IPS-18a (cell line): ENCODE data around the gene ZFR.
"Not testable (repeated sequence)": the region's sequence is repeated elsewhere in the genome, so short reads cannot be mapped to it uniquely, and the experiment has no call there.

Source experiments
- H3K27ac ChIP-seq: one replicate; pipeline ENCODE4 v1.5.1; 2013; ENCODE audit warnings: low read length
- H3K27me3 ChIP-seq: one replicate; pipeline ENCODE4 v1.6.1; 2013; ENCODE audit warnings: mild to moderate bottlenecking, low read length; ENCODE audit not compliant: control insufficient read depth, insufficient read depth
- H3K36me3 ChIP-seq: one replicate; pipeline ENCODE4 v1.6.1; 2013; ENCODE audit warnings: low read depth, low read length; ENCODE audit not compliant: control insufficient read depth
- H3K4me1 ChIP-seq: one replicate; pipeline ENCODE4 v1.6.1; 2013; ENCODE audit warnings: low read depth, low read length; ENCODE audit not compliant: control insufficient read depth
- H3K4me3 ChIP-seq: one replicate; pipeline ENCODE4 v1.5.1; 2013; ENCODE audit warnings: low read length
- H3K9ac ChIP-seq: one replicate; pipeline ENCODE4 v1.6.1; 2013; ENCODE audit warnings: mild to moderate bottlenecking, low read length, moderate library complexity
- H3K9me3 ChIP-seq: one replicate; pipeline ENCODE4 v1.6.1; 2013; ENCODE audit warnings: low read depth, low read length; ENCODE audit not compliant: control insufficient read depth

The ZFR gene

DNA sequence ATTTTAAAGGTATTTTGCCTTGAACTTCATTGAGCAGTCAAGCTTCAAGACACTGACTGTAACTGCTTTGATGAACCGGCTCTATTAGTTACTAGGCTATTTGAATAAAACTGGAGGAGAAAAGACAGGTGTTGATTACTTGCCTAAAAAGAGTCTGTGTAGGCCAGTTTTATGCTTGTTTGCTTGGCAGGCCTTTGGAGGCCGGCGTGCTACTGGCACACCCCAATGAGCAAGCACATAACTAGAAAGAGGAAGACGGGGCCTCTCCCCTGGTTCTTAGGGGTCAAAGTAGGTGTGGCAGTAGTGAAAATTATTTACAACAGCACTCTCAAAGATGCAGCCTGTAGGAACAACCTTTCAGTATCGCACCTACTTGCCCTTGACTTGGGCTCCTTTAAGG is 2.1 kb upstream of the ZFR start:
- Histone ChIP-seq H3K9me3 (no peaks in the 10 kb centered on the region), H3K4me3 (no peak overlapping the region), H3K4me1 (peaks cover 14% of the 10 kb centered on the region), H3K27ac (no peak overlapping the region), H3K27me3 (peaks cover 18% of the 10 kb centered on the region), H3K36me3 (no peaks in the 10 kb centered on the region), H3K9ac (no peak overlapping the region)

DNA sequence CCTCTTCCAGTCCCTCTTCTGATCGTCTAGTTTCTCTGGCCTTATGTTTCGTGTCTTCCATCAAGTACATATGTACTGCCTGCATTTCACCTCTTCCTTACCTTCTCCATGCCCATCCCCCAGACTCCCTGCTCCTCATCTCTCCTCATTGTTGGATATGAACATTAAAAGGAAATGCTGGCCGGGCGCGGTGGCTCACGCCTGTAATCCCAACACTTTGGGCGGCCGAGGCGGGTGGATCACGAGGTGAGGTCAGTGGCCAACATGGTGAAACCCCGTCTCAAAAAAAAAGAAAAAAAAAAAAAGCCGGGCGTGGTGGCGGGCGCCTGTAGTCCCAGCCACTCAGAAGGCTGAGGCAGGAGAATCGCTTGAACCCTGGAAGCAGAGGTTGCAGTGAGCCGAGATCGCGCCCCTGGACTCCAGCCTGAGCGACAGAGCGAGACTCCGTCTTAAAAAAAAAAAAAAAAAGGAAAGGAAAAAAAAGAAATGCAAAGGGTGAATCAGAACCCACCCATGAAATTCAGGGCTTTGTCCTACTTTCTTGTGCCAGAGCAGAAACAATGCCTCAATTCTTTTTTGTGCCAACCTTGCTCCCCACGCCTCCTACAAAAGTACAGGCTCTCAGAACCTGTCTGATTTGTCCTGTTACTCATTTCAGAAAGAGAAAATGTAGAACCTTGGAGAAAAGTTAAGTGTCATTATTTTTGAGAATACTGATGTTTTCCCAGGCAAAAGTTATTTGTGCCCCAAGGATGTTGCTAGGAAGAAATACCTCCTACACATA is 1.5 kb upstream of the ZFR start:
- Histone ChIP-seq H3K4me3 (peak overlapping the region; percentile 94), H3K27me3 (peaks cover 18% of the 10 kb centered on the region), H3K9ac (no peak overlapping the region)

DNA sequence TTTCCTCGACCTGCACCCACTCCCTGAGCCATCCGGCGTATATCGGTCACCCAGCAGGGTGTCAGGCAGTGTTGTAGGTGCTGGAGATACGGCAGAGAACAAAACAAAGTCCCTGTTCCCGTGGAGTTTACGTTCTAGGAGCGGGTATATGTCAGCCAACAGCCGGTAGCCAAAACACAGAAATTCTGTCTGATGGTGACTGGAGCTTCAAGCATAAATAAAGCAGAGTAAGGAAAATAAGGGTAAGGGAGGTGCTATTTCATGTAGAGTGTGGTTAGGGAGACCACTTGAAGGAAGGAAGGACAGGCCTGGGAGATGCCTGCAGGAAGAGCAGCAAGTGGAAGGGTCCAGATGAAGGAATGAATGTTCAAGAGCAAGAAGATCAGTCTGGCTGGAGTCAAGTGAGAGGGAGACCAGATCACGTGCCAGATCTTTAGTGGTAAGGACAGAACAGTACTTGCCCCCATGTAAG is 783 bp upstream of the ZFR start:
- no peaks in the 10 kb centered on the region for H3K9me3 ChIP-seq
- peaks cover 16% of the 10 kb centered on the region for H3K4me1 ChIP-seq
- H3K9ac ChIP-seq = peak overlapping the region; percentile 81
- no peaks in the 10 kb centered on the region for H3K36me3 ChIP-seq
- H3K4me3 ChIP-seq = peak overlapping the region; percentile 94
- H3K27me3 ChIP-seq = peaks cover 18% of the 10 kb centered on the region
- H3K27ac ChIP-seq = no peak overlapping the region

More for the DNA sequence above, 1.5 kb upstream of the ZFR start:
- Histone ChIP-seq H3K4me1 (peaks cover 16% of the 10 kb centered on the region), H3K9me3 (no peaks in the 10 kb centered on the region), H3K27ac (no peak overlapping the region), H3K36me3 (no peaks in the 10 kb centered on the region)

DNA sequence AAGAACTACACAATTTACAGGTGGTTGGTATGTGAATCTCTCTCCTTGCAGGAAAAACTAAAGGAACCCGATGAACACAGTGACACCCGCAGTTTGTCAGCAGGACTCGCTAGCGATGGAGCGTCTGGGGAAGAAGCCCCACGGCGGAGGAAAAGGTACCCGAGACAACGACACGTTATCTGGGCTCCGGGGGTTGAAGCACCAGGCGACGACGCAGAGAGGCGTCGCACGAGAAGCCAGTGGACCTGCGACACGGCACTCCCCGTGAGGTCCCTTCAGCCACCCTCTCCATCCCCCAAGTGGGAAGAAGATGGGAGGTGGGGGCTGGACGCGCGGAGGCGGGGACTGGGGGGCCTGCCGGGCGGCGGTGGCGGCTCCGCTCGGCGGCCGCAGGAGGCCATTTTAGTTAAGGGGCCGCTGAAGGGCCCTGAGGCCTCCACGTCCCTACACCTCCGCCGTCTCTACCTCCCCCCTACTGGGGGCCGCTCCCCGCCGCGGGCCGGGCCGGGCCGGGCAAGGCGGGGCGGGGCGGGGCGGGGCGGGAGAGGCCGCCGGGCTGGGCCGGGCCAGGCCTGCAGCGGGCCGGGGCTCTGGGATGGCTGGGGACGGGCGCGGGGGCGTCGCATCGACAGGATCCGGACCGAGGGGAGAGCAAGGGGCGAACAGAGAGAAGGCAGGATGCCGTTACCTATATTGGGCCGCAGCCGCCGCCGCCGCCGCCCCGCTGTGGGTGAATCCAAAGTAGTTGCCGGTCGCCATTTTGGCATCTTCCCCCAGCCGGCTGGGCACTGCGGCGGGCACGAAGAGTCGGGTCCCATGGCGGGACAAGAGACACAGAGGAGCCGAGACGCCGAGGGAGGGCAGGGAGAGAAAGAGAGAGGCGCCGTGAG is 754 bp downstream of the ZFR start:
- peak overlapping the region; percentile 94 for H3K4me3 ChIP-seq
- no peak overlapping the region for H3K27ac ChIP-seq
- no peaks in the 10 kb centered on the region for H3K36me3 ChIP-seq
- H3K27me3 ChIP-seq = peaks cover 18% of the 10 kb centered on the region
- H3K9ac ChIP-seq = peak overlapping the region; percentile 81
- H3K9me3 ChIP-seq = no peaks in the 10 kb centered on the region
- H3K4me1 ChIP-seq = peaks cover 23% of the 10 kb centered on the region

DNA sequence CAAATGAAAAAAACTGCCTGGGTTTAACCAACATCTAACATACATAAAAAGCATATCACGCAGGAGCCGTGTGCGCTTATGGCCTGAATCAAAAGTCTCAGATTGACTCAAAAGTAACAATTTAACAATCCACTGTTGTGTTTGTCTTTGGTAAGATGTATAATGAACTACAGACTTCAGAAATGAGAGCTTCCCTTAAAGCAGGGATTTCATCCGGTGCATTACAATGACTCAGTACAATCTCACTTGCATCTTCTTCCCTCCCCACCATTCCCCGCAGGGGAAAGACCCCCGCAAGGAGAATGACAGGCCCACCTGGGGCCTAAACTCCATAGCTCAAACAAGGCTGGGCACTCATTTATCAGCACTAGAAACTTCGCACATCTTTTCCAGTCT is 1.4 kb downstream of the ZFR start:
- peaks cover 18% of the 10 kb centered on the region for H3K27me3 ChIP-seq
- no peaks in the 10 kb centered on the region for H3K9me3 ChIP-seq
- peak overlapping the region; percentile 82 for H3K4me3 ChIP-seq
- H3K36me3 ChIP-seq = no peaks in the 10 kb centered on the region
- no peak overlapping the region for H3K27ac ChIP-seq
- peak overlapping the region; percentile 14 for H3K9ac ChIP-seq
- peaks cover 23% of the 10 kb centered on the region for H3K4me1 ChIP-seq

DNA sequence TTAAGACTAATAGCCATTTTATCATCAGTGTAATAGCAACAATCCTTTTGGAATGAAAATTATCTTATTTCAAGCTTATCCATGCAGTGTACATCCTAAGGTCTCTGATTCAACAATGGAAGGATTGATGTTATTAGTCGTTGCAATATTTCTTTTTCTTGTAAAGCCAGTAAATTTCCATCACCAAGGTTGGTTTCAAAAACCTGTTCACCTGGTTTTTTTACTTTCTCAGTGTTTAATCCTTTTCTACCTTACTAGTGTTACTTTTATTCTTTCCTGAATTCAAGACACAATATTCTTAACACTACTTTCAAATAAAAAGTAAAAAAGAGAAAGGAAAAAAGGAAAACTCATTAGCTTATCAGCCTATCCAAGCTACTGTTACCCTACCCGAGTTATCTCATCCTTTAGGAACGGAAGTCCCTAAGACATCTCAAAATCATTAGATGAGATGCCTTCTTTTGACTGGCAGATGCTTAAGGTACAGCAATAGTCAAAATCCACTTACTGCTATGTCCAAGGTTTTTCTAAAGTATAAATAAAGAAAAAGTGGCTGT is 5.4 kb downstream of the ZFR start:
- H3K27me3 ChIP-seq = no peaks in the 10 kb centered on the region
- H3K36me3 ChIP-seq = no peaks in the 10 kb centered on the region
- H3K27ac ChIP-seq = no peak overlapping the region
- no peaks in the 10 kb centered on the region for H3K9me3 ChIP-seq
- H3K4me3 ChIP-seq = no peak overlapping the region
- H3K4me1 ChIP-seq = peaks cover 20% of the 10 kb centered on the region
- no peak overlapping the region for H3K9ac ChIP-seq

DNA sequence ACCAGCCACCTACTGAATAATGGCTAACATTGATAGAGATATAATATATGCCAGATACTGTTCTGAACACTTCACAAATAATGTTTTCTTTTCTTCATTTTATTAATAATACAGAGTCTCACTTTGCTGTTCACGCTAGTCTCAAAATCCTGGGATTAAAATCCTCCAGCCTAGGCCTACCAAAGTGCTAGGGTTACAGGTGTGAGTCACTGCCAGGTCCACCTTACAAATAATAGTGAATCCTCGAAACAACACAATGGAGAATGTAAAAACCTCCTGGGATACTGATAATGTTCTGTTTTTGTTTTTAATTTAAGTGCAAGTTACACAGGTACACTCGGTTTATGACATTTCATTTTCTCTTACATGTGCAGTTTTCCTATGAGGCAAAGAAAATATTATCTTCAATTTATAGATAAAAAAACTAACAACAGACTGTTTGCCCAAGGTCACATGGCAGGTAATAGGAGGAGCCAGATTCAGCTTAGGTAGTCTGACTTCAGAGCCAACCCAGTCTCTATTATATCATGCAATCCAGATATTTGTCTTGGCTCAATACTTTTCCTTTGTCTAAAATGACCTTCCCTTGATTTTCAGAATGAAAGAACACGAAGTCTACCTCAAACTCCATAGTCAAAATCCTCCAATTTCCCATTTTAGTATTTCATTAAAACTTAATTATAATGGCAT is 7.8 kb downstream of the ZFR start:
- H3K27me3 ChIP-seq = no peaks in the 10 kb centered on the region
- no peak overlapping the region for H3K4me3 ChIP-seq
- H3K27ac ChIP-seq = no peak overlapping the region
- no peak overlapping the region for H3K9ac ChIP-seq
- peaks cover 11% of the 10 kb centered on the region for H3K4me1 ChIP-seq
- H3K9me3 ChIP-seq = no peaks in the 10 kb centered on the region
- H3K36me3 ChIP-seq = no peaks in the 10 kb centered on the region

DNA sequence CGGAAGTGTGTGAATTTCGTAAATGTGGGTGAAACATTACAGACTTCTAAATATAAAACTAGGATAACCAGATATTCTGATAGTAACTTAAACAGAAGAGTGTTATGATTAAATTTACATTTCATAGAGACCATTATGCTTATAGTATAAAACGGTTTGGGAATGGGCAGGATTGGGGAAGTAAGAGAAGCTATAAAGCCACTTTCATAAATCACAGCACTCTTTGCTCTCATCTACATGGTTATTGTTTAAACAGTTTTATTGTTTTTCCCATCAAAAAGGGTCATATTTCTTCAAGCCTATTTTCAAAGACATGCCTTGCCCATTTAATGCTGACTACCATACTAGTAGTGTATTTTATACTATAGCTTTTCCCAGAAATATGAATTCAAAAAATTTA is 9.2 kb downstream of the ZFR start:
- Histone ChIP-seq H3K4me3 (no peak overlapping the region), H3K4me1 (peaks cover 7% of the 10 kb centered on the region), H3K9ac (no peak overlapping the region), H3K27ac (no peak overlapping the region), H3K9me3 (no peaks in the 10 kb centered on the region), H3K36me3 (no peaks in the 10 kb centered on the region), H3K27me3 (no peaks in the 10 kb centered on the region)

DNA sequence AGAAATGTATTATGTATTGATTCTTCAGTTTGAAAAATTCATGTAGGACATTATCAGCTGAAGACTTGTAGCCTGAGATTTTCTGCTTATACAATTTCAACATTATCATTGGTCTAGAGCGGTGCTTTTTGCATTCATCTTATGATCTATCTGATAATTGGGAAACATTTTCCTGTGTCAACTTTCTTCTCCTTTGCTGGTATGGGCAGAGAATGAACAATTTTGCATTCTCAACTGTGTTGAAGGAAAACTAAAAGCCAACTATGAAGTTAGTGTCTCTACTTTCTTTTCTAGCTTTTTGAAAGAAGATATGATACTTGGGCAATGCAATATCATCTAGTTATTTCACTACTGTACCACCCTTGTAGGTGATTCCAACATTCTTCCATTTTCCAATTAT is 10.3 kb downstream of the ZFR start:
- no peaks in the 10 kb centered on the region for H3K36me3 ChIP-seq
- peaks cover 4% of the 10 kb centered on the region for H3K4me1 ChIP-seq
- H3K27me3 ChIP-seq = no peaks in the 10 kb centered on the region
- H3K27ac ChIP-seq = no peak overlapping the region
- no peaks in the 10 kb centered on the region for H3K9me3 ChIP-seq
- H3K9ac ChIP-seq = no peak overlapping the region
- H3K4me3 ChIP-seq = no peak overlapping the region

DNA sequence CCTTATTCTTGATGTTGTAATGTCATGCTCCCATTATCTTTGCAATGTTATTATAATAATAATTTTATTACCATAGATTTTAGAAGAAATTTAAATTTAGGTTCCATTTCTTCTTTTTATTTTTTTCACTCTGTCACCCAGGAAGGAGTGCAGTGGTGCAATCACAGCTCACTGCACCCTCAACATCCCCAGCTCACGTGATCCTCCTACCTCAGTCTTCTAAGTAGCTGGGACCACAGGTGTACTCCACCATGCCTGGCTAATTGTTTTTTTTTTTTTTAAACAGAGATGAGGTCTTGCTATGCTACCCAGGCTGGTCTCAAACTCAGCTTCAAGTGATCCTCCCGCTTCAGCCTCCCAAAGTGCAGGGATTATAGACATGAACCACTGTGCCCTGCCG is 11.9 kb downstream of the ZFR start:
- H3K36me3 ChIP-seq = peaks cover 8% of the 10 kb centered on the region
- no peaks in the 10 kb centered on the region for H3K4me1 ChIP-seq
- no peaks in the 10 kb centered on the region for H3K27me3 ChIP-seq
- no peak overlapping the region for H3K4me3 ChIP-seq
- no peaks in the 10 kb centered on the region for H3K9me3 ChIP-seq
- no peak overlapping the region for H3K27ac ChIP-seq
- no peak overlapping the region for H3K9ac ChIP-seq

DNA sequence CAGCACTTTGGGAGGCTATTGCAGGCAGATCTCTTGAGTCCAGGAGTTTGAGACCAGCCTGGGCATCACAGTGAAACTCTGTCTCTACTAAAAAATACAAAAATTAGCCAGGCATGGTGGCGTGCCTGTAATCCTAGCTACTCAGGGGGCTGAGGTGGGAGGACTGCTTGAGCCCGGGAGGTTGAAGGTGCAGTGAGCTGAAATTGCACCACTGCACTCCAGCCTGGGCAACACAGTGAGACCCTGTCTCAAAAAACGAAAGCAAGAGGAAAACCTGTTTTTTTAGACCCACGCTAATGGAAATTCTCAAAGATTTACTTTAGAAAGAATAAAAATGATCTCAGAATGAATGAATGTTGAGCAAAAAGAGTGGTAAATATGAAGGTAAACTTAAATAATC is 13.7 kb downstream of the ZFR start:
- not testable (repeated sequence) for H3K4me1 ChIP-seq, H3K9me3 ChIP-seq, H3K27me3 ChIP-seq, H3K36me3 ChIP-seq, H3K9ac ChIP-seq, H3K27ac ChIP-seq, H3K4me3 ChIP-seq
